SK-N-SH (cell line): ENCODE data around the gene UBE2E2. TPM values are rescaled to one million over a fixed set of nuclear protein-coding genes. Genes with fewer than 3 reads are reported as not detected.

Source experiments
- CTCF ChIA-PET: fragments of 300-600, 350-600 bp; formaldehyde crosslinking; extraction: SDS; loops from one replicate; lab custom pipeline; 2021; lab: Yijun Ruan, JAX
- POLR2A ChIA-PET: fragments of 350-600 bp; sonication (Branson Sonifier 250); formaldehyde crosslinking; extraction: SDS; loops from one replicate; lab custom pipeline; 2020; ENCODE audit warnings: antibody characterized with exemption, inconsistent platforms; lab: Yijun Ruan, JAX
- DNase-seq: peaks from one replicate; pipeline ENCODE4 v3.0.0; 2012
- H2AFZ ChIP-seq: fragments of 200-600 bp; sonication (generic); 2 replicates; pipeline ENCODE4 v1.8.1; 2016; ENCODE audit warnings: antibody characterized with exemption, mild to moderate bottlenecking, low read depth
- H3F3A ChIP-seq: fragments of 200-600 bp; sonication (generic); replicated peaks from 2 replicates; pipeline ENCODE3; 2016; ENCODE audit warnings: antibody characterized with exemption, mild to moderate bottlenecking; ENCODE audit not compliant: insufficient read depth
- H3K27ac ChIP-seq, 2 experiments: fragments of 200-500 bp in 1 of 2; fragments of 200-600 bp in 1 of 2; sonication (Bioruptor generic) in 1 of 2; sonication (generic), shearing (Covaris generic) in 1 of 2; 2 replicates each; pipeline versions ENCODE4 v1.5.1 to v1.6.1; 2014 to 2016; ENCODE audit warnings: low read depth in 2 of 2, inconsistent platforms in 1 of 2, low read length in 1 of 2, mild to moderate bottlenecking in 1 of 2, mixed read lengths in 1 of 2
- H3K27me3 ChIP-seq: fragments of 200-600 bp; sonication (generic), shearing (Covaris generic); 2 replicates; pipeline ENCODE4 v1.6.1; 2016; ENCODE audit warnings: mixed run types; ENCODE audit not compliant: insufficient read depth
- H3K36me3 ChIP-seq, 2 experiments: fragments of 200-500 bp in 1 of 2; fragments of 200-600 bp in 1 of 2; sonication (Bioruptor generic) in 1 of 2; sonication (generic) in 1 of 2; replicated peaks in 1 of 2; 2 replicates each; pipeline versions ENCODE3 to v1.5.1; 2014 to 2016; ENCODE audit warnings: low read length in 1 of 2, mild to moderate bottlenecking in 1 of 2; ENCODE audit not compliant: insufficient read depth in 2 of 2, control insufficient read depth in 1 of 2
- H3K4me1 ChIP-seq, 2 experiments: fragments of 200-500 bp in 1 of 2; fragments of 200-600 bp in 1 of 2; sonication (Bioruptor generic) in 1 of 2; sonication (generic), shearing (Covaris generic) in 1 of 2; 2 replicates each; pipeline versions ENCODE4 v1.5.1 to v1.6.1; 2014 to 2016; ENCODE audit warnings: low read depth in 1 of 2, low read length in 1 of 2, mixed run types in 1 of 2; ENCODE audit not compliant: insufficient read depth in 2 of 2, control insufficient read depth in 1 of 2
- H3K4me2 ChIP-seq: fragments of 200-600 bp; sonication (generic), shearing (Covaris generic); 2 replicates; pipeline ENCODE4 v1.6.1; 2017; ENCODE audit warnings: mixed run types
- H3K4me3 ChIP-seq, 2 experiments: fragments of 200-500 bp in 1 of 2; fragments of 200-600 bp in 1 of 2; sonication (Bioruptor generic) in 1 of 2; sonication (generic), shearing (Covaris generic) in 1 of 2; 2 replicates each; pipeline versions ENCODE4 v1.5.1 to v1.8.1; 2014 to 2016; ENCODE audit warnings: low read depth in 2 of 2, inconsistent platforms in 1 of 2, low read length in 1 of 2, mild to moderate bottlenecking in 1 of 2, mixed read lengths in 1 of 2, moderate library complexity in 1 of 2
- H3K79me2 ChIP-seq: fragments of 200-600 bp; sonication (generic); 2 replicates; pipeline ENCODE4 v1.8.1; 2017; ENCODE audit warnings: mild to moderate bottlenecking; ENCODE audit not compliant: insufficient read depth
- H3K9ac ChIP-seq: fragments of 200-600 bp; sonication (generic); 2 replicates; pipeline ENCODE4 v1.6.1; 2017; ENCODE audit warnings: mixed run types
- H3K9me2 ChIP-seq: fragments of 200-600 bp; sonication (generic); 2 replicates; pipeline ENCODE4 v1.6.1; 2017; ENCODE audit warnings: mixed run types
- H3K9me3 ChIP-seq: fragments of 200-600 bp; sonication (generic); 2 replicates; pipeline ENCODE4 v1.6.1; 2017; ENCODE audit warnings: mixed run types, mild to moderate bottlenecking, moderate library complexity
- H4K20me1 ChIP-seq: fragments of 200-600 bp; sonication (generic); 2 replicates; pipeline ENCODE4 v1.6.1; 2017; ENCODE audit warnings: mild to moderate bottlenecking, mixed run types; ENCODE audit not compliant: insufficient read depth
- CHD2 ChIP-seq: fragments of 150-350 bp; IDR thresholded peaks from 2 replicates; pipeline ENCODE4 v1.6.1; 2018; ENCODE audit warnings: low read length; ENCODE audit not compliant: partially characterized antibody
- CTCF ChIP-seq: fragments of 200-600 bp; sonication (generic); IDR thresholded peaks from 2 replicates; pipeline ENCODE4 v1.6.1; 2017; ENCODE audit warnings: antibody characterized with exemption, mild to moderate bottlenecking, moderate library complexity
- ELF1 ChIP-seq: IDR thresholded peaks from 2 replicates; pipeline ENCODE4 v1.4.0; 2012
- EZH2phosphoT487 ChIP-seq: fragments of 200-600 bp; sonication (generic); IDR thresholded peaks from 2 replicates; pipeline ENCODE4 v1.6.1; 2017; ENCODE audit warnings: low read depth, mixed run types, mild to moderate bottlenecking, antibody characterized with exemption, moderate library complexity, borderline replicate concordance
- FOSL2 ChIP-seq: IDR thresholded peaks from 2 replicates; pipeline ENCODE4 v1.4.0; 2012; ENCODE audit warnings: low read depth, mild to moderate bottlenecking, moderate library complexity, borderline replicate concordance
- GABPA ChIP-seq: IDR thresholded peaks from 2 replicates; pipeline ENCODE4 v1.4.0; 2012; ENCODE audit warnings: low read depth, mild to moderate bottlenecking
- MAX ChIP-seq: IDR thresholded peaks from 2 replicates; pipeline ENCODE4 v1.4.0; 2012; ENCODE audit warnings: low read depth
- MEF2A ChIP-seq: IDR thresholded peaks from 2 replicates; pipeline ENCODE4 v1.4.0; 2012; ENCODE audit warnings: low read depth, borderline replicate concordance
- MXI1 ChIP-seq: IDR thresholded peaks from 2 replicates; pipeline ENCODE4 v1.6.1; 2012; ENCODE audit warnings: mild to moderate bottlenecking, low read depth, low read length, improper control_type of control experiment
- NRF1 ChIP-seq: IDR thresholded peaks from 2 replicates; pipeline ENCODE4 v1.6.1; 2012; ENCODE audit warnings: low read depth, mild to moderate bottlenecking, low read length
- PBX3 ChIP-seq: IDR thresholded peaks from 2 replicates; pipeline ENCODE4; 2012
- SIN3A ChIP-seq: IDR thresholded peaks from 2 replicates; pipeline ENCODE4 v1.6.1; 2012; ENCODE audit warnings: low read depth, mild to moderate bottlenecking, low read length, moderate library complexity, borderline replicate concordance
- SMC3 ChIP-seq: IDR thresholded peaks from 2 replicates; pipeline ENCODE4 v1.6.1; 2012; ENCODE audit warnings: low read depth, low read length, improper control_type of control experiment
- TCF12 ChIP-seq: IDR thresholded peaks from 2 replicates; pipeline ENCODE4 v1.4.0; 2012
- USF1 ChIP-seq: IDR thresholded peaks from 2 replicates; pipeline ENCODE4 v1.4.0; 2012; ENCODE audit warnings: low read depth, borderline replicate concordance
- USF2 ChIP-seq: fragments of 150-350 bp; IDR thresholded peaks from 2 replicates; pipeline ENCODE4 v1.6.1; 2017; ENCODE audit warnings: antibody characterized with exemption, low read length, low read depth, borderline replicate concordance
- ZBTB33 ChIP-seq: IDR thresholded peaks from 2 replicates; pipeline ENCODE4 v1.4.0; 2012; ENCODE audit warnings: low read depth, borderline replicate concordance
- WGBS: methylation state at CpG from one replicate; pipeline ENCODE4 v1.1.6; 2017; ENCODE audit warnings: low lambda C conversion rate; 5-methylcytosine and 5-hydroxymethylcytosine counted together
- polyA plus RNA-seq, 3 experiments: library from polyadenylated mRNA; depleted of rRNA; stranded (reverse); fragments of >200 nt; gene quantifications; 2 replicates each; pipeline ENCODE4 v1.2.3, GENCODE V29; 2012

UBE2E2 gene
- polyA plus RNA-seq, 1 of the 3 experiments (the other 2 are of a cell fraction) = 46.4 TPM

- ChIA-PET CTCF (interaction anchor here (0.6 to 1.2 kb wide), 4 partner anchors 11 to 191 kb away, joined by 3 to 5 read pairs (median 3); no protein-coding TSS in a partner anchor), POLR2A (no interaction called here)
- no peak for DNase-seq
- no peaks in the 10 kb centered on the region for H3K9me2 ChIP-seq
- no peak overlapping the region for H3K4me2 ChIP-seq
- WGBS = 86% methylated on average over 13 of the region's 13 CpGs
- no peak overlapping the region for H3K27ac ChIP-seq
- H3K36me3 ChIP-seq = no peaks in the 10 kb centered on the region
- no peaks in the 10 kb centered on the region for H4K20me1 ChIP-seq
- no peak overlapping the region for H3K4me3 ChIP-seq
- H2AFZ ChIP-seq = no peak overlapping the region
- H3K9ac ChIP-seq = no peak overlapping the region
- H3F3A ChIP-seq = no peaks in the 10 kb centered on the region
- peaks cover 0 to 11% of the 10 kb centered on the region in 2 experiments; a peak in 1 of 4 replicates for H3K4me1 ChIP-seq
- no peak for TF ChIP-seq NRF1
- 0 out of 2 replicates have a peak, but pooled peaks have one; percentile 7 for TF ChIP-seq PBX3
- TF ChIP-seq EZH2phosphoT487 = no peak
- no peak for TF ChIP-seq CHD2
- TF ChIP-seq FOSL2 = no peak
- no peaks in the 10 kb centered on the region for H3K79me2 ChIP-seq
- H3K27me3 ChIP-seq = no peaks in the 10 kb centered on the region
- no peaks in the 10 kb centered on the region for H3K9me3 ChIP-seq
Measured at GRCh38 chr3:23611737-23612295, 408.7 kb downstream of the UBE2E2 start.

- Histone ChIP-seq H3K4me2 (no peak overlapping the region), H3K36me3 (no peaks in the 10 kb centered on the region), H3K9me3 (no peaks in the 10 kb centered on the region), H3K9me2 (no peaks in the 10 kb centered on the region), H3K9ac (no peak overlapping the region), H2AFZ (no peak overlapping the region), H3K4me1 (peaks cover 0 to 11% of the 10 kb centered on the region in 2 experiments; a peak in 1 of 4 replicates), H3K4me3 (no peak overlapping the region), H3K27me3 (no peaks in the 10 kb centered on the region), H3F3A (no peaks in the 10 kb centered on the region), H4K20me1 (no peaks in the 10 kb centered on the region), H3K79me2 (no peaks in the 10 kb centered on the region), H3K27ac (no peak overlapping the region)
- POLR2A ChIA-PET = no interaction called here
- 76% methylated on average over 15 of the region's 15 CpGs for WGBS
- no peak for DNase-seq
- CTCF ChIA-PET = interaction anchor here (0.6 to 1.2 kb wide), 3 partner anchors 12 to 191 kb away, joined by 3 to 5 read pairs (median 3); no protein-coding TSS in a partner anchor
- no peak for TF ChIP-seq ZBTB33
- TF ChIP-seq USF1 = no peak
- no peak for TF ChIP-seq MAX
- no peak for TF ChIP-seq MEF2A
- no peak for TF ChIP-seq NRF1
- no peak for TF ChIP-seq SIN3A
- TF ChIP-seq TCF12 = no peak
- no peak for TF ChIP-seq MXI1
- TF ChIP-seq ELF1 = no peak
- TF ChIP-seq SMC3 = no peak
- no peak for TF ChIP-seq GABPA
- TF ChIP-seq USF2 = no peak
- TF ChIP-seq CTCF = no peak
- TF ChIP-seq PBX3 = no peak
- TF ChIP-seq CHD2 = no peak
Measured at GRCh38 chr3:23612296-23612891, 409.3 kb downstream of the UBE2E2 start.
